HG03066 (cell line): ENCODE results near the gene GPR155.
A peak's percentile ranks its signal among the peaks of the same experiment; 100 is the strongest.
"Not testable (repeated sequence)": the region's sequence is repeated elsewhere in the genome, so short reads cannot be mapped to it uniquely, and the experiment has no call there.

Experiments
- ATAC-seq: cut with Tn5 transposase; IDR thresholded peaks from one replicate; pipeline ENCODE4 v1.9.1; 2021; ENCODE audit warnings: low read depth; ENCODE audit not compliant: unreplicated experiment

The GPR155 gene

GRCh38 chr2:174442546-174443510 is 44.0 kb downstream of the GPR155 start:
- ATAC-seq: no peak

GRCh38 chr2:174439950-174440349 is 46.9 kb downstream of the GPR155 start:
- no peak for ATAC-seq

GRCh38 chr2:174439323-174439722 is 47.5 kb downstream of the GPR155 start:
- ATAC-seq: no peak

- no peak for ATAC-seq
These were observed 48.5 kb downstream of the GPR155 start for GRCh38 chr2:174438146-174438886.

- ATAC-seq: no peak
These were observed 50.5 kb downstream of the GPR155 start for GRCh38 chr2:174436351-174436750.

GRCh38 chr2:174431902-174432301 is 54.9 kb downstream of the GPR155 start:
- no peak for ATAC-seq

GRCh38 chr2:174430066-174430465 is 56.8 kb downstream of the GPR155 start:
- no peak for ATAC-seq

GRCh38 chr2:174428214-174428613 is 58.6 kb downstream of the GPR155 start:
- no peak for ATAC-seq

GRCh38 chr2:174412256-174412655 is 74.6 kb downstream of the GPR155 start:
- ATAC-seq: no peak

- not testable (repeated sequence) for ATAC-seq
These were observed 76.8 kb downstream of the GPR155 start for GRCh38 chr2:174410039-174410438.

- ATAC-seq: no peak
These were observed 83.2 kb downstream of the GPR155 start for GRCh38 chr2:174403628-174404027.

GRCh38 chr2:174400853-174401252 is 86.0 kb downstream of the GPR155 start:
- no peak for ATAC-seq

- no peak for ATAC-seq
These were observed 87.7 kb downstream of the GPR155 start for GRCh38 chr2:174399171-174399570.

- ATAC-seq: no peak
These were observed 89.1 kb downstream of the GPR155 start for GRCh38 chr2:174397773-174398172.

- peak; percentile 36 for ATAC-seq
These were observed 90.7 kb downstream of the GPR155 start for GRCh38 chr2:174395969-174396630.

GRCh38 chr2:174395284-174395968 is 91.4 kb downstream of the GPR155 start, which contains the start of gene SCRN3:
Gene SCRN3, plus strand, starts transcription at chr2:174395730. Its CDS starts 2,554 bp downstream, at chr2:174398284.
- peak; percentile 98 for ATAC-seq

GRCh38 chr2:174392706-174393105 is 94.1 kb downstream of the GPR155 start:
- ATAC-seq: no peak

- ATAC-seq: not testable (repeated sequence)
These were observed 96.5 kb downstream of the GPR155 start for GRCh38 chr2:174390303-174390702.

- ATAC-seq: no peak
These were observed 97.3 kb downstream of the GPR155 start for GRCh38 chr2:174389542-174389941.

- not testable (repeated sequence) for ATAC-seq
These were observed 98.1 kb downstream of the GPR155 start for GRCh38 chr2:174388706-174389105.
